Left cardiac atrium (tissue), 4 donors: ENCODE results near the gene HIVEP3. TPM values are rescaled to one million over a fixed set of nuclear protein-coding genes. Genes with fewer than 3 reads are reported as not detected.

ENCODE experiments used
- ATAC-seq, 2 donors: fragments of 200-7000 bp; cut with Tn5 transposase; one replicate each; pipeline ENCODE4 v1.9.1; 2020; ENCODE audit warnings: mild to moderate bottlenecking in 2 of 2, moderate library complexity in 2 of 2
- DNase-seq: peaks from one replicate; pipeline ENCODE4 v3.0.0-alpha.2; 2020
- intact Hi-C, 2 donors: fragments of 100-400 bp; cut with DNase I; formaldehyde crosslinking; loops; one replicate each; pipeline versions ENCODE4 v1.14.1 to v1.15.1; 2022 to 2023
- total RNA-seq, 2 donors: library from RNA; stranded (reverse); fragmentation: NEBNext Ultra II Directional; extraction: Animal tissue kit (Norgen Biotek cat#: 25700); gene quantifications; one replicate each; pipeline ENCODE4 v1.2.1, GENCODE V29; 2021
- donor health status: DM: no; HTN: yes; CAD: no.
- donor health status: DM: no; HTN: yes; CAD: no; lungs with severe emphysema.
- donor health status: DM: yes; HTN: yes; CAD: no.
- donor health status: Dilated cardiomyopathy.

The HIVEP3 gene
- total RNA-seq, 2 donors from 2014 or later: 6.6 to 7.2 TPM

DNA sequence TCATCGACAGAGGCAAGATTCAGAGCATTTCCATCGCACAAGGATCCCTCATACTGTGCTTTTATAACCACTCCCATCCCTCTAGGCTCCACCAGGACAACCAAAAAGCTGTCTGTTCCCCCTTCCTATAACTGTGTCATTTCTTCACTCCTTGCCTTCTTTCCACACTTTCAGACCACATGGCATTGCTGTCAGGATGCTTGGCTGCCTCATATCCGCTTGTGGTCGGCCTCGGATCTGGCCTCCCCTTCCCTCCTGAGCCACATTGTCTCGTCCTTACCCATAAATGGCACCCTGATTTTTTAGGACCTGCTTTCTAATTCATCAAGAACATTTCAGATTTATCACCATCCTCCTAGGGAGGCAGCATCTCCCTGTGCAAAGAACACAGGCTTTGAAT lies 80.5 kb downstream of the HIVEP3 start:
- intact Hi-C loops: no loop called here
- no peak for DNase-seq
- ATAC-seq: no peak

- DNase-seq (no peak), ATAC-seq (no peak)
Measured at GRCh38 chr1:41837691-41838090, 81.0 kb downstream of the HIVEP3 start.

GRCh38 chr1:41835485-41835884 lies 83.2 kb downstream of the HIVEP3 start:
- intact Hi-C loops: no loop called here
- DNase-seq (no peak), ATAC-seq (no peak)

More at GRCh38 chr1:41837691-41838090, 81.0 kb downstream of the HIVEP3 start:
- intact Hi-C loops: no loop called here

DNA sequence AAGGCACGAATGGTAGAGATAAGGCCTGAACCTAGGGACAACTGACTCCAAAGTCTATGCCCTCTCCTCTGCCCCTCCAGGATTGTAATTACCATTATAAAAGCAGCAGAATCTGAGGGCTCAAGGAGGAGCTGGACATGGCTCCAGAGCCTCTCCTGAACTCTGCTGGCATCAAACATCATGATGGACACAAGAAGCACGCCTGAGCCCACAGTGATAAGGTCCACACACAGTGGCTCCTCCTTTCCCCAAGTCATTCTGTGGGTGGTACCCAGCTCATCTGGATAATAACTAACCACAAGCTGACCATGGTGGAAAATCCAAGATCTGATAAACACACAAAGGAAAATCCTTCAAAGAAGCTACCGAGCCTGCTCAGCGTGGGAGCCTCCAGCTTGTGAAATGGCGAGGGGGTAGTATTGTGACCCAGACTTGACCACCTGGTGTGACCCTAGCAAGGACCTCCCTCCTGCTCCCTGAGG lies 85.2 kb downstream of the HIVEP3 start:
- ATAC-seq: no peak
- no peak for DNase-seq
- intact Hi-C loops: no loop called here

DNA sequence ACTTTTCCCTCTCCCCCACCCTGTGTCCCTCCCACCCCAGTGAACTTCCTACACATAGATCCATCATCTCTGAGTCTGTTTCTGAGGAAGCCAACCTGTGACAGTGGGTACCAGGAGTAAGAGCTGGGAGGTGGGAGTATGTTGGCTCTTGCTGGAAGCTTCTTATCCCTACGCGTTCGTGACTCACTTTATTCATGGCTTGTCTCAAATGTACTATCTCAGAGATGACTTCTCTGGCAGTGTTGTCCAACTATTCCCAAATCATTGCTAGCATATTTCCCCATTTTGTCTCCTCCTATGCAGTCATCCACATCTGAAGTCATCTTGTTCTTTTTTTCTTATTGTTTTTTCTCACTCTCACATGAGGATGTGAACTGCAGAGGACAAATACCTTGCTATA lies 88.0 kb downstream of the HIVEP3 start:
- intact Hi-C loops: no loop called here
- DNase-seq (no peak), ATAC-seq (peak; percentile 27 to 87)

- intact Hi-C loops: no loop called here
- peak; percentile 25 to 35 for ATAC-seq
- no peak for DNase-seq
Measured at GRCh38 chr1:41827991-41828570, 90.6 kb downstream of the HIVEP3 start.

DNA sequence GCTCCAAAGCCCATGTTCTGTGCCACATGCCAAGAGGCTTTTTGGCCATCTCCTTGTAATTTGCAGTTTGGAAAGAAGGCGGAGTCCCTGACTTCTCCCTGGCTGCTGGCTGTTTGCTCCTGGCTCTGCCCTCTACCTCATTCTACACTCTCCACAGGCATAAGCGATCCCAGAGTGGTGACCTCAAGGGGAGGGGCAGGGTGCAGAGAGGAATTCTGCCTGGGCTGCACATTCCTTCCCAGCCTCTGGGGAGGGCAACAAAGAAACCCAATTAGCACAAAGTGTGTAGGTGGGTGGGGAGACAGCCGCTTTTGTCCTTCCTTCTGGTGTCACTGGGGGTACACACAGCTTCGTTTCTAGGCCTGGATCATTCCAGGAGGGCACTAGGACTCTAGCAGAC lies 95.3 kb downstream of the HIVEP3 start:
- DNase-seq (no peak), ATAC-seq (peak; percentile 82 to 88)
- intact Hi-C loops: no loop called here

- intact Hi-C loops: no loop called here
- ATAC-seq (no peak), DNase-seq (no peak)
Measured at GRCh38 chr1:41822866-41823265, 95.9 kb downstream of the HIVEP3 start.

- intact Hi-C loops: no loop called here
- no peak for DNase-seq
- no peak for ATAC-seq
Measured at GRCh38 chr1:41819843-41820242, 98.9 kb downstream of the HIVEP3 start.

GRCh38 chr1:41819069-41819468 lies 99.7 kb downstream of the HIVEP3 start:
- ATAC-seq (no peak), DNase-seq (no peak)
- intact Hi-C loops: no loop called here

GRCh38 chr1:41816061-41816460 lies 102.7 kb downstream of the HIVEP3 start:
- intact Hi-C loops: no loop called here
- DNase-seq: no peak
- no peak for ATAC-seq

GRCh38 chr1:41813755-41814745 lies 104.7 kb downstream of the HIVEP3 start:
- intact Hi-C loops: loop anchor here in 1 of 2 donors (2.0 kb wide), 1 partner anchor 221 kb away; no protein-coding TSS in a partner anchor
- DNase-seq (peak; percentile 77), ATAC-seq (peak; percentile 88 to 96)

DNA sequence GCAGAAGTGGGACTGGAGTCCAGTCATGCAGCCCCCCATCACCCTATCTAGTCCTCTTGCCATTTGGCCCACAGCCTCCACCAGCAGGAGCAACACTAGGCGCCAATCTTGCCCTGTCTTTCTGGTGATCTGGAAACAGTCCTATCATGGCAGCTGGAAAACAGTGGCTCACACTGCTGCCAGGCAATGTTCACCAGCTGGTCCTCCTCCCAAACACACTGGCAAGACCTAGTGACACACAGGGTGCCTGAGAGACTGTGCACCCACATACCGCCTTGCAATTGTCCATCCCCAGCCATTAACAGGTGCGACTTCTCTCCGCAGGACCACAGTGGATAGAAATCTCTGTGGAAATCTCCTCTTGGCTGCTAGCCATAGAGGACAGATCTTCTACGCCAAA lies 105.5 kb downstream of the HIVEP3 start:
- ATAC-seq (peak in 1 of 2 donors; percentile 8), DNase-seq (no peak)
- intact Hi-C loops: loop anchor here in 1 of 2 donors (2.0 kb wide), 1 partner anchor 222 kb away; no protein-coding TSS in a partner anchor

DNA sequence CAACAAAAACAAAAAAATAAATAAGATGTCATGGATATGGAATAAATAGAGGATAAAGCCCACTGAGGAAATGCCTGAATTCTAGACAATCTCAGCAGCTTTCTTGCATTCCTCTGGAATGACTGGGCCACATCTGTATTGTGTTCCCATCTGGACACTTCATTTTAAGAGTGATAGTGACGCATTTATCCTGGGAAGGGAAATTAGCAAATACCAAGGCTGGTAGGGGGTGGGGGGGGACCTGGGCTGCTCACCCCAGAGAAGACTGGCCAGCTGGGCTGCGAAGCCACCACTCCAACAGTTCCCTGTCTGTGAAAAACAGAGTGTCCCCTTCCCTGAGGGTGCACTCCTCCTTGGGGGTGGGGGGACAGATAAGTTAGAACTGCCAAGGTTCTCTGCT lies 106.3 kb downstream of the HIVEP3 start:
- DNase-seq: peak; percentile 75
- intact Hi-C loops: loop anchor here in 1 of 2 donors (2.0 kb wide), 1 partner anchor 222 kb away; no protein-coding TSS in a partner anchor
- peak; percentile 24 to 59 for ATAC-seq

GRCh38 chr1:41812051-41812450 lies 106.7 kb downstream of the HIVEP3 start:
- ATAC-seq (peak in 1 of 2 donors; percentile 12), DNase-seq (peak; percentile 46)
- intact Hi-C loops: loop anchor here in 1 of 2 donors (2.0 kb wide), 1 partner anchor 223 kb away; no protein-coding TSS in a partner anchor

DNA sequence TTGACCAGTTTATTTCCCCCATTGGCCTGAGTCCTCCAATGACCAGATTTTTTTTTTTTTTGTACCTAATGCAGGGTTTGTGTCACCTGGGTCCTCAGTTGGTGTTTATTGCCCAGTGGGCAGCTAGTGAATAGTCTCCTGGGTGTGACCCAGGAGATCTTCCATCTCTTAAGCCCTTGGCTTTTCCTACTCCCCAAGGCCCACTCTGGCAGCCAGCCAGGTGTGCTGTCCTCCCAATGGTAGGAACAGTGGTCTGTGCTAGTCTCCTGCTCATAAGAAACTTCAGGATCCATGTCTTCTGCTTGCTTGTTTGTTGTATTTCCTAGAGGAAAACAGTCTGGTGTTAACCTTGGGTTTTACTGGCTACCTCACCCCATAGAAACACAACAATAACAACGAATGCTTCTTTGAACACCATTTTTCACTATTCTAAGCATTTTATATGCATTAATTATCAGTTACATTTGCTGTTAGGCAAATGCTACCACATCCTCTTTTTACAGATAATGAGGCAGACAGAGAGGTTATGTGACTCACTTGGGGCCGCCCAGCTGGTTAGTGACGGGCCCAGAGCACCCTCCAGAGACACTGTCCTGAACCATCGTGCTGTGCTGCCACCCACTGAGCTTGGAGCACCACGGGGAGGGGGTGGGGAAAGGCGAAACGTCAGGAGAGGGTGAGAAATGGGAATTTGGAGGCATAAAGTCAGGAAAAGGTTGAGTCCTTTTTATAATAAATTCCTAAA lies 107.5 kb downstream of the HIVEP3 start:
- no peak for ATAC-seq
- no peak for DNase-seq
- intact Hi-C loops: no loop called here

DNA sequence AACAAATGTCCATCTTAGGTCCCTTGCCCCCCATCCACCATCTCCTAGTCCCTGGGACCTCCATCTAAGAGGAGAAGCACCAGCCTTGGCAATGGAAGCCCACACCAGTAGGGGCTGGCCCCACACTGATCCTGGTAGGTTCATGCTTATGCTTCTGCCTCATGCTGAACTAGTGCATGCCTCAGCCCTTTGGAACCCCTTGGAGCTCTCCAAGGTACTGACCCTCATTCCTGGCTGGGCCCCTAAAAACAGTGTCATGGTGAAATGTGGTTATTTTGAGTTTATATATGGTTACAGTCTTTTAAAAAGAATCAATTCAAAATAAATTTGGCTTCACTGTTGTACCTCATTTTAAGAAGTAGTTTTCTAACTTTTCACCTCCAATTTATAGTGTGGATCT lies 108.3 kb downstream of the HIVEP3 start:
- DNase-seq: no peak
- ATAC-seq: no peak
- intact Hi-C loops: no loop called here

GRCh38 chr1:41809692-41810091 lies 109.0 kb downstream of the HIVEP3 start:
- DNase-seq: no peak
- ATAC-seq: no peak
- intact Hi-C loops: loop anchor here in 1 of 2 donors (5.0 kb wide), 1 partner anchor 363 kb away; no protein-coding TSS in a partner anchor

DNA sequence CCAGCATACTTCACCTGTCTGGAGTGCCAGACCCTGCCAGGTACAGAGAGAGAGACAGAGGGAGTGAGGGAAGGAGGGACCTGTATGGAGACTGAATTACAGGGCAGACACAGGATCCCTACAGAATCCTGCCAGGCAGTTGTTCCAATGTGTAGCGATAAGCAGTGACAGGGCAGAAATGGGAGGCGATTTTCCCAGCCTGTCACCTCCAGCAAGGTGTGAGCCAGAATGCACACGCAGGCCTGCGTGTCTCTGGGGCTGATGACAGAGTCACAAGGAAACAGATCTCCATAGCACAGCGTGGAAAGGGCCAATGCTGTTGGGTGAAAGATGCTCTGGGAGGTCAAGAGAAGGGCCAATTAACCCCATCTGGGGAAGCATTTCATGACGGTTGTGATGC lies 111.3 kb downstream of the HIVEP3 start:
- peak; percentile 63 for DNase-seq

More for the DNA sequence above, 111.3 kb downstream of the HIVEP3 start:
- ATAC-seq: peak; percentile 70 to 79
- intact Hi-C loops: loop anchor here in 1 of 2 donors (5.0 kb wide), 1 partner anchor 365 kb away; no protein-coding TSS in a partner anchor
